Measurements from ENCODE around the gene ADAMTS2. TPM values are rescaled to one million over a fixed set of nuclear protein-coding genes. Genes with fewer than 3 reads are reported as not detected.

Gene ADAMTS2
- total and polyA plus RNA-seq, 2 experiments from 2014 or later: 62.0 to 132 TPM

GRCh38 chr5:179255527-179256327 lies 89.5 kb downstream of the ADAMTS2 start:
- H3K27ac ChIP-seq: no peak overlapping the region
- H3K4me3 ChIP-seq: no peak overlapping the region
- no peaks in the 10 kb centered on the region for H3K36me3 ChIP-seq (ENCODE audit: low read depth)
- no peak for TF ChIP-seq EZH2 (IDR thresholded peaks at IDR 0.05; ENCODE audit: insufficient read depth, poor library complexity, severe bottlenecking)
- no peak for TF ChIP-seq EZH2phosphoT487 (IDR thresholded peaks at IDR 0.05; ENCODE audit: insufficient read depth, low read depth)
- no peaks in the 10 kb centered on the region for H3K9me3 ChIP-seq (ENCODE audit: low read depth)
- H4K20me1 ChIP-seq (ENCODE audit: insufficient read depth): no peaks in the 10 kb centered on the region
- H3F3A ChIP-seq (ENCODE audit: insufficient read depth): no peaks in the 10 kb centered on the region; the same call in 1 of the 2 replicates
- DNase-seq: no peak
- no peaks in the 10 kb centered on the region for H3K27me3 ChIP-seq (replicated peaks; ENCODE audit: insufficient read depth)
- no peak overlapping the region for H2AFZ ChIP-seq
- 95 to 96% methylated on average over 14 to 15 of the region's 15 CpGs for whole genome bisulfite sequencing, 2 experiments (ENCODE audit: low coverage in 1 of 2, low lambda C conversion rate in 2 of 2, missing lambda C conversion rate in 2 of 2)
- H3K4me2 ChIP-seq (ENCODE audit: unreplicated experiment): no peak overlapping the region
- H3K4me1 ChIP-seq (ENCODE audit: insufficient read depth): peaks cover 22% of the 10 kb centered on the region; the same call in 1 of the 2 replicates
- H3K9ac ChIP-seq: peak overlapping the region; percentile 59
- no peaks in the 10 kb centered on the region for H3K9me2 ChIP-seq (ENCODE audit: insufficient read depth)
- H3K79me2 ChIP-seq (ENCODE audit: insufficient read depth): peaks cover 100% of the 10 kb centered on the region
- in situ Hi-C loops (cut with MboI): no loop called here

- Histone ChIP-seq H3K9ac (no peak overlapping the region), H3K9me3 (ENCODE audit: low read depth) (no peaks in the 10 kb centered on the region), H3K4me3 (no peak overlapping the region), H3K36me3 (ENCODE audit: low read depth) (no peaks in the 10 kb centered on the region), H3K27me3 (replicated peaks; ENCODE audit: insufficient read depth) (no peaks in the 10 kb centered on the region), H3F3A (ENCODE audit: insufficient read depth) (peaks cover 3% of the 10 kb centered on the region; the same call in 1 of the 2 replicates), H4K20me1 (ENCODE audit: insufficient read depth) (no peaks in the 10 kb centered on the region), H2AFZ (no peak overlapping the region), H3K79me2 (ENCODE audit: insufficient read depth) (peaks cover 100% of the 10 kb centered on the region), H3K9me2 (ENCODE audit: insufficient read depth) (no peaks in the 10 kb centered on the region), H3K27ac (no peak overlapping the region), H3K4me1 (ENCODE audit: insufficient read depth) (peaks cover 22% of the 10 kb centered on the region; the same call in 1 of the 2 replicates), H3K4me2 (ENCODE audit: unreplicated experiment) (no peak overlapping the region)
- TF ChIP-seq EZH2phosphoT487 (IDR thresholded peaks at IDR 0.05; ENCODE audit: insufficient read depth, low read depth) (no peak), EZH2 (IDR thresholded peaks at IDR 0.05; ENCODE audit: insufficient read depth, poor library complexity, severe bottlenecking) (no peak)
- in situ Hi-C loops (cut with MboI): no loop called here
- no peak for DNase-seq
- WGBS, 2 experiments (ENCODE audit: low coverage in 1 of 2, low lambda C conversion rate in 2 of 2, missing lambda C conversion rate in 2 of 2): 97 to 98% methylated on average over 5 of the region's 5 CpGs
These were observed 90.5 kb downstream of the ADAMTS2 start for GRCh38 chr5:179254638-179255271.

- in situ Hi-C loops (cut with MboI): no loop called here
- peaks cover 100% of the 10 kb centered on the region for H3K79me2 ChIP-seq (ENCODE audit: insufficient read depth)
These were observed 91.5 kb downstream of the ADAMTS2 start for GRCh38 chr5:179253730-179254129.

GRCh38 chr5:179251276-179251969 lies 93.8 kb downstream of the ADAMTS2 start:
- Histone ChIP-seq H3K36me3 (ENCODE audit: low read depth) (no peaks in the 10 kb centered on the region), H3K9ac (no peak overlapping the region), H3K79me2 (ENCODE audit: insufficient read depth) (peaks cover 100% of the 10 kb centered on the region), H3K9me3 (ENCODE audit: low read depth) (no peaks in the 10 kb centered on the region), H3K27me3 (replicated peaks; ENCODE audit: insufficient read depth) (no peaks in the 10 kb centered on the region), H2AFZ (no peak overlapping the region), H3K4me3 (no peak overlapping the region), H3K9me2 (ENCODE audit: insufficient read depth) (no peaks in the 10 kb centered on the region), H3F3A (ENCODE audit: insufficient read depth) (peaks cover 5% of the 10 kb centered on the region; the same call in 1 of the 2 replicates), H3K4me2 (ENCODE audit: unreplicated experiment) (no peak overlapping the region), H4K20me1 (ENCODE audit: insufficient read depth) (no peaks in the 10 kb centered on the region), H3K4me1 (ENCODE audit: insufficient read depth) (peaks cover 8% of the 10 kb centered on the region; the same call in 1 of the 2 replicates), H3K27ac (no peak overlapping the region)
- in situ Hi-C loops (cut with MboI): no loop called here
- no peak for DNase-seq
- 95 to 97% methylated on average over 8 of the region's 8 CpGs for WGBS, 2 experiments (ENCODE audit: low coverage in 1 of 2, low lambda C conversion rate in 2 of 2, missing lambda C conversion rate in 2 of 2)
- no peak for TF ChIP-seq EZH2phosphoT487 (IDR thresholded peaks at IDR 0.05; ENCODE audit: insufficient read depth, low read depth)
- TF ChIP-seq EZH2 (IDR thresholded peaks at IDR 0.05; ENCODE audit: insufficient read depth, poor library complexity, severe bottlenecking): no peak

More at GRCh38 chr5:179253730-179254129, 91.5 kb downstream of the ADAMTS2 start:
- H3F3A ChIP-seq (ENCODE audit: insufficient read depth): peaks cover 5% of the 10 kb centered on the region; the same call in 1 of the 2 replicates
- H3K9me2 ChIP-seq (ENCODE audit: insufficient read depth): no peaks in the 10 kb centered on the region
- H3K4me2 ChIP-seq (ENCODE audit: unreplicated experiment): no peak overlapping the region
- TF ChIP-seq EZH2 (IDR thresholded peaks at IDR 0.05; ENCODE audit: insufficient read depth, poor library complexity, severe bottlenecking): no peak
- TF ChIP-seq EZH2phosphoT487 (IDR thresholded peaks at IDR 0.05; ENCODE audit: insufficient read depth, low read depth): no peak
- H3K27ac ChIP-seq: no peak overlapping the region
- H3K9me3 ChIP-seq (ENCODE audit: low read depth): no peaks in the 10 kb centered on the region
- no peak overlapping the region for H2AFZ ChIP-seq
- H3K36me3 ChIP-seq (ENCODE audit: low read depth): no peaks in the 10 kb centered on the region
- no peak overlapping the region for H3K4me3 ChIP-seq
- H3K27me3 ChIP-seq (replicated peaks; ENCODE audit: insufficient read depth): no peaks in the 10 kb centered on the region
- WGBS, 2 experiments (ENCODE audit: low coverage in 1 of 2, low lambda C conversion rate in 2 of 2, missing lambda C conversion rate in 2 of 2): 77 to 79% methylated on average over 5 of the region's 5 CpGs
- no peaks in the 10 kb centered on the region for H4K20me1 ChIP-seq (ENCODE audit: insufficient read depth)
- H3K9ac ChIP-seq: no peak overlapping the region
- no peak for DNase-seq
- peaks cover 17% of the 10 kb centered on the region; the same call in 1 of the 2 replicates for H3K4me1 ChIP-seq (ENCODE audit: insufficient read depth)
